ENCODE results near the gene HIGD1B. TPM values are rescaled to one million over a fixed set of nuclear protein-coding genes. Genes with fewer than 3 reads are reported as not detected.

Gene HIGD1B
- total and polyA plus RNA-seq, 2 of the 13 experiments (the other 11 are each of a cell fraction or from before 2014, with no cell fraction given): not detected

- TF ChIP-seq KIAA2018 (CRISPR knock-in tag; IDR thresholded peaks at IDR 0.05; ENCODE audit: borderline replicate concordance) (no peak), ZNF749 (CRISPR knock-in tag; IDR thresholded peaks at IDR 0.05; ENCODE audit: borderline replicate concordance) (no peak), SMAD3 (CRISPR knock-in tag; IDR thresholded peaks at IDR 0.05) (no peak), ZNF878 (CRISPR knock-in tag; IDR thresholded peaks at IDR 0.05) (no peak), DMAP1 (CRISPR knock-in tag; IDR thresholded peaks at IDR 0.05) (no peak), ZXDC (CRISPR knock-in tag; IDR thresholded peaks at IDR 0.05) (no peak), ARID3A (IDR thresholded peaks at IDR 0.05; ENCODE audit: low read depth, low read length) (no peak), HMGXB3 (CRISPR knock-in tag; IDR thresholded peaks at IDR 0.05; ENCODE audit: borderline replicate concordance) (no peak), POGK (CRISPR knock-in tag; conservative IDR thresholded peaks at IDR 0.05) (no peak; the same call in 1 of the 2 replicates)
Measured at GRCh38 chr17:44862278-44862914, 14.7 kb downstream of the HIGD1B start (continued).

Data from HepG2 (cell line).